ENCODE measurements around the gene VSIR.

GRCh38 chr10:71743089-71743838 is 30.1 kb downstream of the VSIR start:
- TF ChIP-seq CTCF (IDR thresholded peaks at IDR 0.05) (no peak), POLR2A (IDR thresholded peaks at IDR 0.05) (no peak)
